Left lung (tissue), 10 donors: ENCODE results near the gene PPARA. TPM values are rescaled to one million over a fixed set of nuclear protein-coding genes. Genes with fewer than 3 reads are reported as not detected.
A peak's percentile ranks its signal among the peaks of the same experiment; 100 is the strongest.

ENCODE experiments used
- ATAC-seq: fragments of 200-7000 bp; cut with Tn5 transposase; one replicate; pipeline ENCODE4 v1.9.1; 2020; ENCODE audit warnings: moderate library complexity
- DNase-seq, 4 donors: peaks; one replicate each; pipeline ENCODE4 v3.0.0-alpha.2; 2013 to 2020
- H3K27ac ChIP-seq, 2 donors: fragments of 200-600 bp; sonication (generic) in 1 of 2; one replicate each; pipeline versions ENCODE4 v1.5.0 to v1.8.0; 2020 to 2021
- H3K27me3 ChIP-seq, 2 donors: fragments of 200-600 bp; sonication (generic) in 1 of 2; one replicate each; pipeline versions ENCODE4 v1.5.0 to v1.8.0; 2020 to 2021
- H3K36me3 ChIP-seq, 2 donors: fragments of 200-600 bp; sonication (generic) in 1 of 2; one replicate each; pipeline versions ENCODE4 v1.5.0 to v1.8.0; 2020 to 2021
- H3K4me1 ChIP-seq, 2 donors: fragments of 200-600 bp; one replicate each; pipeline ENCODE4 v1.8.0; 2021
- H3K4me3 ChIP-seq, 2 donors: fragments of 200-600 bp; sonication (generic) in 1 of 2; one replicate each; pipeline versions ENCODE4 v1.5.0 to v1.8.0; 2020 to 2021; ENCODE audit warnings: mild to moderate bottlenecking in 1 of 2
- H3K9me3 ChIP-seq, 2 donors: fragments of 200-600 bp; sonication (generic) in 1 of 2; one replicate each; pipeline versions ENCODE4 v1.5.0 to v1.8.0; 2020 to 2021
- intact Hi-C, 2 donors: fragments of 100-400 bp; cut with DNase I; formaldehyde crosslinking; loops; one replicate each; pipeline versions ENCODE4 v1.11.2 to v1.14.2; 2022
- polyA plus RNA-seq, 6 donors: library from polyadenylated mRNA; unstranded; fragments of 120-200 nt; gene quantifications; one replicate each; pipeline ENCODE4 v1.2.1, GENCODE V29; 2013; ENCODE audit not compliant: insufficient read length in 6 of 6
- total RNA-seq, 2 donors: library from RNA; stranded (reverse); fragmentation: NEBNext Ultra II Directional; extraction: Animal tissue kit (Norgen Biotek cat#: 25700); gene quantifications; one replicate each; pipeline ENCODE4 v1.2.1, GENCODE V29; 2021
- TF ChIP-seq, protein P1 (sequence below), 2 donors: fragments of 200-600 bp; sonication (generic) in 1 of 2; IDR thresholded peaks; one replicate each; pipeline versions ENCODE4 v1.5.0 to v1.8.0; 2021; ENCODE audit warnings: antibody characterized with exemption in 2 of 2
- donor health status: DM: no; HTN: yes; CAD: no.
- donor health status: DM: no; HTN: no; CAD: no.

PPARA gene
- total and polyA plus RNA-seq, 8 donors = 13.8 to 22.3 (median 15.8) TPM

DNA sequence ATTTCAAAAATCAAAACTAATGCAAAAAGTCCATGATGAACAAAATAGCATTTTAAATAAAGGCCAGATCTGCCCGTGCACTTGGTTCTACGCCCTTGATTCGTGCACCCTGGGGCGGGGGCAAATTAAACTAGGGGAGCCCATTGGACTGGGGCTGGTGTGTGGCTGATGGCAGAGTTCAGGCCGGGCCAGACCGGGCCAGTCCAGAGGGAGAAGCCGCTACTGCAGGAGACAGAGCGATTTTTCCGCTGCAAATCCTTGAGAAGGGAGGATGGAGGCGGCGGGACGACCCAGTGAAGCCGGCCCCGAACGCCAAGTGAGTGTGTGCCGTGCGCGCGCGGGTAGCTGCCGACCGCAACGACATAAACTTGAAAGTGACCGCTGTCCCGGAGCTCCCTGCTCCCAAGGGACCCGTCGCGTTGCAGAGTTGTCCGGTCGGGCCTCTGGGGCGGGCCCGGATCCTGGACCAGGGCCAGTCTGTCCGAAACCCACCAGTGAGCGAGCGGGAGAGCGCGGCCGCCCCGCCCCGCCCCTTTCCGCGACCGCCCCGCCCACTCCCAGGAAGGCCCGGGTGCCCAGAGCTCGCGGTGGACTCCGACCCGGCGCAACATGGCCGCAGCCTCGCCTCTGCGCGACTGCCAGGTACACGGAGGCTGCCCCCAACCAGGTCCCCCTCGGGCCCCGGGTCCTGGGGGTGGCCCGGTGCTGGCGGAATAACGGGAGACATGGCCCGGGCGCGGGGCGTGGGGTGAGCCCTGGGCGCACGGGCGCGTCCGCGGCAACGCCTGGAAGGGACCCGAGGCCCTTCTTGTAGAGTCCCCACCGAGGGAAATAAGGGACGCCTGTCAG is 117.3 kb downstream of the PPARA start, which contains the start of gene TTC38:
TTC38 (plus strand) TSS at position 578 of the 849 bp plus-strand sequence; CDS start at position 610, 32 bp downstream.
- Histone ChIP-seq H3K27ac (peak within 1 kb of the TSS; percentile 63 to 77), H3K36me3 (peaks cover 0 to 16% of the 10 kb centered on the region in 2 donors), H3K9me3 (no peaks in the 10 kb centered on the region), H3K27me3 (peaks cover 0 to 7% of the 10 kb centered on the region in 2 donors), H3K4me3 (peak within 1 kb of the TSS; percentile 74 to 90), H3K4me1 (peaks cover 14 to 40% of the 10 kb centered on the region in 2 donors)
- TF ChIP-seq, protein P1, sequence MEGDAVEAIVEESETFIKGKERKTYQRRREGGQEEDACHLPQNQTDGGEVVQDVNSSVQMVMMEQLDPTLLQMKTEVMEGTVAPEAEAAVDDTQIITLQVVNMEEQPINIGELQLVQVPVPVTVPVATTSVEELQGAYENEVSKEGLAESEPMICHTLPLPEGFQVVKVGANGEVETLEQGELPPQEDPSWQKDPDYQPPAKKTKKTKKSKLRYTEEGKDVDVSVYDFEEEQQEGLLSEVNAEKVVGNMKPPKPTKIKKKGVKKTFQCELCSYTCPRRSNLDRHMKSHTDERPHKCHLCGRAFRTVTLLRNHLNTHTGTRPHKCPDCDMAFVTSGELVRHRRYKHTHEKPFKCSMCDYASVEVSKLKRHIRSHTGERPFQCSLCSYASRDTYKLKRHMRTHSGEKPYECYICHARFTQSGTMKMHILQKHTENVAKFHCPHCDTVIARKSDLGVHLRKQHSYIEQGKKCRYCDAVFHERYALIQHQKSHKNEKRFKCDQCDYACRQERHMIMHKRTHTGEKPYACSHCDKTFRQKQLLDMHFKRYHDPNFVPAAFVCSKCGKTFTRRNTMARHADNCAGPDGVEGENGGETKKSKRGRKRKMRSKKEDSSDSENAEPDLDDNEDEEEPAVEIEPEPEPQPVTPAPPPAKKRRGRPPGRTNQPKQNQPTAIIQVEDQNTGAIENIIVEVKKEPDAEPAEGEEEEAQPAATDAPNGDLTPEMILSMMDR (IDR thresholded peaks at IDR 0.05) = no peak
- ATAC-seq (peak; percentile 98), DNase-seq (peak; percentile 86 to 96 (median 92))
- intact Hi-C loops = no loop called here

DNA sequence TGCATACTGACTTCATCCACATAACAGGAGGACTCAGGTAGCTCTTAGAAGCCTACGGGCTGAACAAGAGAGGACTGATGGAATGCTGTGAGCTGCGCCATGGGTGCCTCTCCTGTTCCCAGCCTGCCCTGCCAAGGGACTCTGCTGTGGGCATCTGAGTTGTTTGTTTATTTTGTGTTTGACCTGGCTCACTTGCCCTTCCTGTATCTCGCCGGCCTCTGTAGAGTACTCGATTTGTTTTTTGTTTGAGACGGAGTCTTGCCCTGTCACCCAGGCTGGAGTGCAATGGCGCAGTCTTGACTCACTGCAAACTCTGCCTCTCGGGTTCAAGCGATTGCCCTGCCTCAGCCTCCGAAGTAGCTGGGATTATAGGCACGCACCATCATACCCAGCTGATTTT is 119.2 kb downstream of the PPARA start:
- Histone ChIP-seq H3K9me3 (no peaks in the 10 kb centered on the region), H3K4me3 (peak overlapping the region in 1 of 2 donors; percentile 90), H3K4me1 (peaks cover 14 to 34% of the 10 kb centered on the region in 2 donors), H3K27me3 (no peaks in the 10 kb centered on the region), H3K27ac (no peak overlapping the region), H3K36me3 (peaks cover 0 to 35% of the 10 kb centered on the region in 2 donors)
- intact Hi-C loops = no loop called here
- DNase-seq (no peak), ATAC-seq (no peak)
- TF ChIP-seq, protein P1 (IDR thresholded peaks at IDR 0.05) = no peak

DNA sequence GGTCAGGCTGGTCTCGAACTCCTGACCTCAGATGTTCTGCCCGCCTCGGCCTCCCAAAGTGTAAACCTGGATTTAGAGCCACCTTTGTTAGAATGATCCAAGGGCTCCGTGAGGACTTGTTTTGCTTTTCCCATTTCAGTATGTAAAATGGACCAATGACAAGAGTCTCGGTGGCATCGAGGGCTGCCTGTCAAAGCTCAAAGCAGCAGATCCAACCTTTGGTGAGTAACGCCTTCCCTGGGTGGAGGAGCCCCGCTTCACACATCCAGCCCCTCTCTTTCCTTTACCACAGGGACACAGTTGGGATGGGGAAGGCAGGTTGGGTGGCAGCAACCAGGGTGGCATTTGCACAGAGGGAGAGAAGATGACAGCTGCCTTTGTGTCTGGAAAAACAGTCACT is 121.9 kb downstream of the PPARA start:
- intact Hi-C loops = no loop called here
- TF ChIP-seq, protein P1 (IDR thresholded peaks at IDR 0.05) = no peak

DNA sequence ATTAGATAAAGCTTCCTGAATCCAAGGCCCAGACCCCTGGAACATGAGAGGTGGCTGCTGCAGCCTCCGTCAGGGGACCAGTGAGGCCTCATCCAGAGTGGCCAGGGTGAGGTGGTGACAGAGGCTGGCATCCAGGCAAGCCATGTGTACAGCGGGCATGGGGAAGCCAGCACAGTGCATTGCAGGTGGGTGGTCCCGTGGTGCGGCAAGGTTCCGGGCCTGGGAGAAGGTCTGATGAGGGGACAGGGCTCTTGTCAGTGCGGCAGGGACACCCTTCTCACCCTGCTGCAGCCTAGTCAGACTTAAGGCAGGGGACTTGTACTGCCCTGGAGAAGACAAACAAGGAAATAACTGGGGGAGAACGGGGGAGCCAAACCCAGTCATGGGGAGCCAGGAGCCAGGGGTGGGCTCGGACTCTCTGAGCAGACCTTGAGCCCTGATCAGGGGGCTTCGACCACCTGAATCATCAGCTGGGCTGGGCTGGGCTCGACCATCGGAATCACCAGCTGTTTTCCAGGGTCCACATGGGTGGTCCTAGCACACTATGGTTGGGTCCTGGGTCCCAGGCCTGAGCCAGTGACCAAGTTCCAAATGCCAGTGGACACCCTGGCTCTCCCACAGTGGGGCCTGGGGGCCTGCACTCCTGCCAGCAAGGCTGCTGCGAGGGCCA is 122.6 kb downstream of the PPARA start:
- no peak for DNase-seq
- TF ChIP-seq, protein P1 (IDR thresholded peaks at IDR 0.05) = no peak
- Histone ChIP-seq H3K4me1 (peaks cover 14 to 24% of the 10 kb centered on the region in 2 donors), H3K4me3 (no peak overlapping the region), H3K36me3 (peaks cover 0 to 64% of the 10 kb centered on the region in 2 donors), H3K27me3 (no peaks in the 10 kb centered on the region), H3K9me3 (no peaks in the 10 kb centered on the region), H3K27ac (no peak overlapping the region)
- intact Hi-C loops = no loop called here
- no peak for ATAC-seq

More for the DNA sequence above, 121.9 kb downstream of the PPARA start:
- DNase-seq (no peak), ATAC-seq (no peak)
- Histone ChIP-seq H3K27me3 (no peaks in the 10 kb centered on the region), H3K27ac (no peak overlapping the region), H3K9me3 (no peaks in the 10 kb centered on the region), H3K4me3 (no peak overlapping the region), H3K4me1 (peaks cover 14 to 26% of the 10 kb centered on the region in 2 donors), H3K36me3 (peaks cover 0 to 57% of the 10 kb centered on the region in 2 donors)
